ENCODE results near the gene RFX8. TPM values are rescaled to one million over a fixed set of nuclear protein-coding genes. Genes with fewer than 3 reads are reported as not detected.
A peak's percentile ranks its signal among the peaks of the same experiment; 100 is the strongest.

Gene RFX8
- total and polyA plus RNA-seq, 2 of the 4 experiments (the other 2 are of a cell fraction) = 2.9 to 5.3 TPM

- no peak overlapping the region for H3K56ac ChIP-seq (ENCODE audit: extremely low read depth, insufficient read depth, low read length)
- dilution Hi-C loops (cut with HindIII; ENCODE audit: low sequenced_read_pairs, unreplicated experiment) = no loop called here
- H3K23ac ChIP-seq (ENCODE audit: low read depth, low read length) = peak overlapping the region; percentile 24; the same call in 1 of the 2 replicates
- H4K91ac ChIP-seq (ENCODE audit: insufficient read depth, low read depth, low read length) = peak overlapping the region; percentile 78
- no peaks in the 10 kb centered on the region for H4K20me1 ChIP-seq (ENCODE audit: insufficient read depth, low read length)
- DNase-seq = no peak
- H3K9ac ChIP-seq (ENCODE audit: low read depth, low read length) = no peak overlapping the region
- H3K9me1 ChIP-seq (ENCODE audit: insufficient read depth, low read length) = peaks cover 28% of the 10 kb centered on the region
- WGBS, 2 experiments (ENCODE audit: extremely low coverage in 2 of 2, insufficient read length in 1 of 2) = 100% methylated on average over 2 of the region's 4 CpGs; no CpG with 5 or more reads in 1 of the 2 experiments
- H2AK9ac ChIP-seq (replicated peaks; ENCODE audit: low read depth, low read length, poor library complexity) = no peak overlapping the region
- H3K4me1 ChIP-seq (ENCODE audit: control insufficient read depth, insufficient read depth, low read length) = peaks cover 16% of the 10 kb centered on the region
- H2AFZ ChIP-seq (replicated peaks; ENCODE audit: low read length, poor library complexity) = no peak overlapping the region
- H3K36me3 ChIP-seq (ENCODE audit: control insufficient read depth, insufficient read depth, low read length) = no peaks in the 10 kb centered on the region
- no peak overlapping the region for H3K4me2 ChIP-seq (ENCODE audit: low read depth, low read length)
- no peak overlapping the region for H3K27ac ChIP-seq (ENCODE audit: insufficient read depth, low read length)
- ChIA-PET POLR2A (ENCODE audit: unreplicated experiment) (no interaction called here), CTCF (no interaction called here)
- H3K4ac ChIP-seq (ENCODE audit: low read depth, low read length) = peak overlapping the region; percentile 51
- in situ Hi-C loops (cut with MboI; ENCODE audit: low sequenced_read_pairs) = no loop called here
- H2BK20ac ChIP-seq (ENCODE audit: low read depth, low read length) = peak overlapping the region; percentile 16; the same call in 1 of the 2 replicates
- H2BK15ac ChIP-seq (ENCODE audit: low read depth, low read length) = peak overlapping the region; percentile 82; the same call in 2 of the 3 replicates
- peak overlapping the region; percentile 44; the same call in 1 of the 2 replicates for H4K5ac ChIP-seq (ENCODE audit: low read depth, low read length)
- H4K8ac ChIP-seq (ENCODE audit: low read depth in 2 of 2, low read length in 2 of 2) = peak overlapping the region in 1 of 2 experiments; percentile 12; a peak in 1 of 4 replicates
- intact Hi-C loops (cut with micrococcal nuclease) = loop anchor here (5.0 kb wide), 1 partner anchor 227 kb away; the partner anchor contains the start of gene MAP4K4
- no peak overlapping the region for H3K4me3 ChIP-seq (ENCODE audit: insufficient read depth, low read depth, low read length)
- TF ChIP-seq MAZ (IDR thresholded peaks at IDR 0.05; ENCODE audit: borderline replicate concordance, low read depth, low read length) (no peak), ELK1 (IDR thresholded peaks at IDR 0.05; ENCODE audit: borderline replicate concordance, low read depth, low read length) (no peak), RAD21 (IDR thresholded peaks at IDR 0.05; ENCODE audit: low read length) (no peak), RCOR1 (IDR thresholded peaks at IDR 0.05; ENCODE audit: insufficient replicate concordance, low read length) (no peak), CTCF (conservative IDR thresholded peaks at IDR 0.05; ENCODE audit: low read depth, low read length) (no peak), NFE2L2 (IDR thresholded peaks at IDR 0.05; ENCODE audit: low read depth, low read length) (no peak), SMC3 (IDR thresholded peaks at IDR 0.05; ENCODE audit: low read depth, low read length) (no peak), CHD1 (IDR thresholded peaks at IDR 0.05; ENCODE audit: low read depth, low read length) (no peak), USF2 (IDR thresholded peaks at IDR 0.05; ENCODE audit: low read depth, low read length) (no peak), RFX5 (IDR thresholded peaks at IDR 0.05; ENCODE audit: low read depth, low read length) (no peak), FOS (IDR thresholded peaks at IDR 0.05; ENCODE audit: low read depth, low read length) (no peak), MXI1 (IDR thresholded peaks at IDR 0.05; ENCODE audit: borderline replicate concordance, low read depth, low read length) (no peak), MAFK (IDR thresholded peaks at IDR 0.05; ENCODE audit: low read depth, low read length) (no peak)
- no TSS peak for BruUV-seq (replicated peaks)
- no peak overlapping the region for H2BK5ac ChIP-seq (ENCODE audit: low read depth, low read length, poor library complexity, severe bottlenecking)
- H3K27me3 ChIP-seq (ENCODE audit: control insufficient read depth, insufficient read depth, low read length) = no peaks in the 10 kb centered on the region
- peak overlapping the region; percentile 41; the same call in 1 of the 2 replicates for H3K14ac ChIP-seq (replicated peaks; ENCODE audit: low read depth, low read length)
- no peak overlapping the region for H3K18ac ChIP-seq (ENCODE audit: low read depth, low read length)
- H3K79me1 ChIP-seq (ENCODE audit: low read depth in 1 of 2, low read length in 2 of 2) = peaks cover 39 to 71% of the 10 kb centered on the region in 2 experiments
- ATAC-seq (ENCODE audit: low read depth) = no peak
- no peaks in the 10 kb centered on the region for H3K9me3 ChIP-seq (ENCODE audit: control insufficient read depth, insufficient read depth, low read length)
- peak overlapping the region; percentile 42; the same call in 1 of the 2 replicates for H2BK120ac ChIP-seq (ENCODE audit: low read depth, low read length)
- H2AK5ac ChIP-seq (ENCODE audit: low read depth, low read length) = peak overlapping the region; percentile 37
Observed at GRCh38 chr2:101469863-101470262, 5.0 kb downstream of the RFX8 start.

Data from IMR-90 (cell line).